Calu3 (cell line): ENCODE data around the gene EDNRB. TPM values are rescaled to one million over a fixed set of nuclear protein-coding genes. Genes with fewer than 3 reads are reported as not detected.

ENCODE experiments used
- BruUV-seq: library from RNA; stranded (reverse); fragments of 400-500 nt; replicated peaks from 2 replicates; lab custom pipeline; 2021; lab: Mats Ljungman, UMichigan
- CTCF ChIA-PET: fragments of 300-600 bp; sonication (Branson Sonifier 250); formaldehyde crosslinking; loops from one replicate; lab custom pipeline; 2022; ENCODE audit warnings: antibody characterized with exemption; lab: Charles Lee
- DNase-seq: peaks from one replicate; pipeline ENCODE4 v3.0.0; 2022
- H3K27ac Mint-ChIP-seq: one replicate; pipeline ENCODE4 v1.8.0; 2022; ENCODE audit warnings: mixed read lengths; ENCODE audit not compliant: unreplicated experiment
- H3K27me3 Mint-ChIP-seq: one replicate; pipeline ENCODE4 v1.8.0; 2022; ENCODE audit warnings: mixed read lengths; ENCODE audit not compliant: unreplicated experiment
- H3K36me3 Mint-ChIP-seq: one replicate; pipeline ENCODE4 v1.8.0; 2022; ENCODE audit warnings: mild to moderate bottlenecking, moderate library complexity, mixed read lengths; ENCODE audit not compliant: insufficient read depth, unreplicated experiment
- H3K4me1 Mint-ChIP-seq: one replicate; pipeline ENCODE4 v1.8.0; 2022; ENCODE audit warnings: mild to moderate bottlenecking, low read depth, mixed read lengths; ENCODE audit not compliant: unreplicated experiment
- H3K4me3 Mint-ChIP-seq: one replicate; pipeline ENCODE4 v1.8.0; 2022; ENCODE audit warnings: mild to moderate bottlenecking, low read depth, moderate library complexity, mixed read lengths; ENCODE audit not compliant: unreplicated experiment
- H3K9me3 Mint-ChIP-seq: one replicate; pipeline ENCODE4 v1.8.0; 2022; ENCODE audit warnings: low read depth, mixed read lengths; ENCODE audit not compliant: unreplicated experiment
- CTCF ChIP-seq: fragments of 200-600 bp; IDR thresholded peaks from one replicate; pipeline ENCODE4 v1.8.0; 2022; ENCODE audit warnings: antibody characterized with exemption; ENCODE audit not compliant: unreplicated experiment
- intact Hi-C: fragments of 100-400 bp; cut with micrococcal nuclease; formaldehyde crosslinking; loops from one replicate; pipeline ENCODE4 v1.10.0; 2022; ENCODE audit not compliant: unreplicated experiment
- total RNA-seq: library from RNA; stranded (reverse); gene quantifications from 2 replicates; pipeline ENCODE4 v1.2.3, GENCODE V29; 2022

EDNRB gene
- total RNA-seq, 1 experiment from 2014 or later = not detected

GRCh38 chr13:77863144-77863543 is 55.5 kb downstream of the EDNRB start:
- H3K36me3 Mint-ChIP-seq = no peaks in the 10 kb centered on the region
- DNase-seq = no peak

DNA sequence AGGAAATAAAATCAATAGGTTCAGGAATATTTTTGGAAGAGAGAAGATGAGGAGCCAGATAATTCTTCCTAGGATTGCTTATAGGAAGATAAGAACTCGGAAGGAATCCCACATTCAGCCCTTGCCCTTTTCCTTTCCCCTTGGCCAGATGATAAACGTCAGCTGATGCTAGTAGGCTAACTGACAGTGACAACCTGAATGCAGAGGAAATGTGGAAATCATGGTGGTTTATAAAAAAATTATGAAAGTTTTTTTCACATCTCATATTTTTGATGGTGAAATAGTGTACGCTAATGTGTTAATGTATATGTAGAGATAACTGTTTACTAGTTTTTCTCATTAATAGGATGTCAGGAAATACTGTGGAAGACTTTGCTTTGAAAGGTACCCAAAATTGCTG is 56.9 kb downstream of the EDNRB start:
- Mint-ChIP-seq H3K4me3 (no peak overlapping the region), H3K27ac (no peak overlapping the region), H3K4me1 (no peaks in the 10 kb centered on the region), H3K27me3 (no peaks in the 10 kb centered on the region), H3K9me3 (no peaks in the 10 kb centered on the region), H3K36me3 (no peaks in the 10 kb centered on the region)
- no peak for DNase-seq
- TF ChIP-seq CTCF = no peak
- CTCF ChIA-PET = no interaction called here
- no TSS peak for BruUV-seq
- intact Hi-C loops = no loop called here

More at GRCh38 chr13:77863144-77863543, 55.5 kb downstream of the EDNRB start:
- CTCF ChIA-PET = no interaction called here
- Mint-ChIP-seq H3K9me3 (no peaks in the 10 kb centered on the region), H3K27me3 (no peaks in the 10 kb centered on the region), H3K4me1 (no peaks in the 10 kb centered on the region), H3K4me3 (no peak overlapping the region), H3K27ac (no peak overlapping the region)
- no peak for TF ChIP-seq CTCF
- no TSS peak for BruUV-seq
- intact Hi-C loops = no loop called here

DNA sequence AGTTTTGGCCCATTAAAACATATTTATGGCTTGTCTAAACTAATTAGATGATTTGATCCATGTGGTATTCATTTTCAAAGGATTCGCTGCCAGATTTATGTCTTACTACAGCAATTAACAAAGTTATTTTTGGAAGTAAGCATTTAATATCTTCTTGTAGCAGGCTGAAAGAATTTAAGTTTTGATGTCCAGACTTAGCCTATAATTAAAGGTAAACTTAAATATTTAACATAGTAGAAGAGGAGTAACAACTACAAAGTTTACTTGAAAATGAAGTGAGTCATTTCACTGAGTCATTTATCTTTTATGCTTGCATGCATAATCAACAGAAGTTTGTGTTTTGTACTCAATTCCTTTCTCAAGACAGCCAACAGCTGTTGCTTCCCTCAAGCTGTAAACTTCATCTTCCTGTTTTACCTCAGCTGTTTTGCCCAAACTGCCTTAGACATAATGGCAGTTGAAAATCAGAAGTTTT is 58.1 kb downstream of the EDNRB start:
- Mint-ChIP-seq H3K4me3 (no peak overlapping the region), H3K4me1 (no peaks in the 10 kb centered on the region), H3K36me3 (no peaks in the 10 kb centered on the region), H3K9me3 (no peaks in the 10 kb centered on the region), H3K27ac (no peak overlapping the region), H3K27me3 (no peaks in the 10 kb centered on the region)
- no TSS peak for BruUV-seq
- intact Hi-C loops = no loop called here
- DNase-seq = no peak
- CTCF ChIA-PET = no interaction called here
- no peak for TF ChIP-seq CTCF

- CTCF ChIA-PET = interaction anchor here (0.6 kb wide), 1 partner anchor 782 kb away, joined by 3 read pairs; no protein-coding TSS in a partner anchor
- BruUV-seq = no TSS peak
- no peak overlapping the region for H3K4me3 Mint-ChIP-seq
- no peak for DNase-seq
- H3K36me3 Mint-ChIP-seq = no peaks in the 10 kb centered on the region
- H3K27me3 Mint-ChIP-seq = no peaks in the 10 kb centered on the region
- H3K9me3 Mint-ChIP-seq = no peaks in the 10 kb centered on the region
- no peak for TF ChIP-seq CTCF
- H3K4me1 Mint-ChIP-seq = no peaks in the 10 kb centered on the region
- intact Hi-C loops = no loop called here
- H3K27ac Mint-ChIP-seq = no peak overlapping the region
Measured at GRCh38 chr13:77859450-77859849, 59.2 kb downstream of the EDNRB start.
